K562 (cell line): Measurements from ENCODE around the gene WARS2. TPM values are rescaled to one million over a fixed set of nuclear protein-coding genes. Genes with fewer than 3 reads are reported as not detected.

Source experiments
- ATAC-seq: fragments of 200-7000 bp; cut with Tn5 transposase; 3 replicates; pipeline ENCODE4 v1.9.1; 2020; ENCODE audit warnings: moderate library complexity
- BruUV-seq: library from RNA; stranded (reverse); fragments of 400-500 nt; replicated peaks from 2 replicates; lab custom pipeline; 2021; lab: Mats Ljungman, UMichigan
- CTCF ChIA-PET: fragments of 300-600 bp; formaldehyde crosslinking; extraction: SDS; loops from one replicate; lab custom pipeline; 2021; ENCODE audit warnings: low intra/inter-chr PET ratio; lab: Yijun Ruan, JAX
- POLR2A ChIA-PET: fragments of 300-600, 350-650 bp; sonication (Branson Sonifier 250); formaldehyde crosslinking; extraction: SDS; loops from one replicate; lab custom pipeline; 2021; ENCODE audit warnings: antibody characterized with exemption, inconsistent platforms; lab: Yijun Ruan, JAX
- DNase-seq, 4 experiments: peaks; one replicate each; pipeline versions ENCODE4 v3.0.0 to v3.0.0-alpha.2; 2011 to 2018; ENCODE audit warnings: low spot score in 3 of 4, mixed read lengths in 3 of 4; ENCODE audit errors: extremely low read depth in 1 of 4
- FAIRE-seq: peaks from 2 replicates; lab custom pipeline; 2011; peaks lifted over from hg19 to GRCh38; lab: Jason Lieb, UNC
- H2AFZ ChIP-seq: 2 replicates; pipeline ENCODE4 v1.6.0; 2011; ENCODE audit warnings: low read depth, low read length, control low read depth, inconsistent platforms
- H3K27ac ChIP-seq: fragments of 200-600 bp; 3 replicates; pipeline ENCODE4 v1.8.0; 2011; ENCODE audit warnings: low read depth, mild to moderate bottlenecking, control low read depth, inconsistent platforms, low read length, moderate library complexity, mixed read lengths; ENCODE audit errors: extremely low read depth
- H3K27me3 ChIP-seq, 2 experiments: fragments of 300-600 bp in 1 of 2; 2 replicates in 1 of 2; 3 replicates in 1 of 2; pipeline versions ENCODE4 v1.6.0 to v1.8.0; 2011; ENCODE audit warnings: inconsistent platforms in 2 of 2, low read length in 2 of 2, mild to moderate bottlenecking in 1 of 2, mixed read lengths in 1 of 2, moderate library complexity in 1 of 2; ENCODE audit not compliant: control insufficient read depth in 2 of 2, insufficient read depth in 2 of 2
- H3K36me3 ChIP-seq: fragments of 300-600 bp; 3 replicates; pipeline ENCODE4 v1.8.0; 2011; ENCODE audit warnings: mild to moderate bottlenecking, low read length, inconsistent platforms; ENCODE audit not compliant: control insufficient read depth, insufficient read depth
- H3K4me1 ChIP-seq, 2 experiments: fragments of 200-600 bp in 1 of 2; replicated peaks in 1 of 2; 2 replicates in 1 of 2; 3 replicates in 1 of 2; pipeline versions ENCODE4 v1.5.1 to v1.8.0; 2011; ENCODE audit warnings: inconsistent platforms in 2 of 2, low read length in 2 of 2, mild to moderate bottlenecking in 1 of 2, mixed read lengths in 1 of 2, moderate library complexity in 1 of 2; ENCODE audit not compliant: control insufficient read depth in 2 of 2, insufficient read depth in 2 of 2
- H3K4me2 ChIP-seq: 2 replicates; pipeline ENCODE4 v1.6.1; 2011; ENCODE audit warnings: low read length, control low read depth, inconsistent platforms, mixed read lengths; ENCODE audit not compliant: insufficient read depth
- H3K4me3 ChIP-seq: fragments of 200-600 bp; sonication (generic), shearing (Covaris generic); 2 replicates; pipeline ENCODE4 v1.5.1; 2016; ENCODE audit warnings: control low read depth, inconsistent platforms
- H3K79me2 ChIP-seq: fragments of 200-600 bp; 3 replicates; pipeline ENCODE4 v1.8.0; 2011; ENCODE audit warnings: low read length, inconsistent platforms; ENCODE audit not compliant: control insufficient read depth, insufficient read depth
- H3K9ac ChIP-seq, 2 experiments: 2 replicates each; pipeline versions ENCODE4 v1.6.0 to v1.6.1; 2011; ENCODE audit warnings: low read depth in 2 of 2, low read length in 2 of 2, control low read depth in 1 of 2, inconsistent platforms in 1 of 2, mild to moderate bottlenecking in 1 of 2, mixed read lengths in 1 of 2; ENCODE audit not compliant: insufficient read depth in 1 of 2
- H3K9me1 ChIP-seq: one replicate; pipeline ENCODE4 v1.6.0; 2011; ENCODE audit warnings: inconsistent platforms, mild to moderate bottlenecking, low read length, moderate library complexity; ENCODE audit not compliant: control insufficient read depth, insufficient read depth
- H3K9me3 ChIP-seq: replicated peaks from 2 replicates; pipeline ENCODE4 v1.5.1; 2011; ENCODE audit warnings: low read depth, low read length, inconsistent platforms; ENCODE audit not compliant: control insufficient read depth, insufficient read depth
- H4K20me1 ChIP-seq: replicated peaks from 2 replicates; pipeline ENCODE4 v1.6.1; 2011; ENCODE audit warnings: low read length, inconsistent platforms, mixed read lengths; ENCODE audit not compliant: control insufficient read depth, insufficient read depth
- CHD2 ChIP-seq: IDR thresholded peaks from 2 replicates; pipeline ENCODE4 v1.6.1; 2011; ENCODE audit warnings: low read depth, low read length
- HDAC3 ChIP-seq: fragments of 450-650 bp; IDR thresholded peaks from 2 replicates; pipeline ENCODE4 v1.6.1; 2018; ENCODE audit warnings: borderline replicate concordance, mild to moderate bottlenecking, moderate library complexity; ENCODE audit not compliant: partially characterized antibody
- HNRNPL ChIP-seq: fragments of 200-400 bp; formaldehyde crosslinking; IDR thresholded peaks from 2 replicates; pipeline ENCODE4 v1.6.1; 2017; ENCODE audit warnings: low read depth, mild to moderate bottlenecking, low read length
- MITF ChIP-seq: IDR thresholded peaks from 2 replicates; pipeline ENCODE4 v1.6.1; 2014; ENCODE audit warnings: antibody characterized with exemption
- RUNX1 ChIP-seq: sonication (generic); IDR thresholded peaks from 2 replicates; pipeline ENCODE4 v1.6.1; 2016; ENCODE audit warnings: antibody characterized with exemption, low read depth
- THRAP3 ChIP-seq: fragments of 450-650 bp; IDR thresholded peaks from 2 replicates; pipeline ENCODE4 v1.6.1; 2016; ENCODE audit warnings: mild to moderate bottlenecking, inconsistent platforms, borderline replicate concordance
- ZNF232 ChIP-seq: sonication (generic); formaldehyde crosslinking; IDR thresholded peaks from 2 replicates; pipeline ENCODE4 v1.8.0; 2022; ENCODE audit warnings: mild to moderate bottlenecking, missing genetic modification reagents
- WGBS: fragments of 100-300 bp; shearing (Covaris generic); methylation state at CpG from one replicate; pipeline ENCODE4 v1.1.6; 2016; ENCODE audit warnings: low coverage, mixed read lengths; ENCODE audit not compliant: insufficient coverage; ENCODE audit errors: missing lambda C conversion rate; 5-methylcytosine and 5-hydroxymethylcytosine counted together
- in situ Hi-C: fragments of 300-500 bp; cut with MboI; formaldehyde crosslinking; loops from 4 replicates; pipeline ENCODE4 v1.15.0; 2018; ENCODE audit warnings: inconsistent platforms, mixed read lengths
- intact Hi-C: fragments of 100-400 bp; cut with micrococcal nuclease; formaldehyde crosslinking; loops from 2 replicates; pipeline ENCODE4 v1.14.2; 2022
- polyA plus RNA-seq, 8 experiments: library from polyadenylated mRNA; depleted of rRNA in 4 of 8; stranded (reverse) in 5 of 8; unstranded in 3 of 8; fragments of >200 nt; fragmentation: Nextera tagmentation in 2 of 8; fragmentation: Illumina TruSeq in 1 of 8; extraction: Ambion mirVana in 2 of 8; extraction: Trizol in 1 of 8; gene quantifications; 2 replicates each; pipeline versions ENCODE4 v1.2.1 to v1.2.3, GENCODE V29; 2011 to 2014; ENCODE audit warnings: inconsistent platforms in 1 of 8, missing spikeins in 1 of 8
- total RNA-seq, 7 experiments: library from RNA; depleted of rRNA in 6 of 7; stranded (reverse); fragments of >200 nt in 6 of 7; fragmentation: Illumina TruSeq in 2 of 7; extraction: Trizol in 2 of 7; gene quantifications; 2 replicates each; pipeline versions ENCODE4 v1.2.1 to v1.2.3, GENCODE V29; 2011 to 2021; ENCODE audit warnings: low replicate concordance in 1 of 7
- TF ChIP-seq, protein P1 (sequence below): fragments of 200-600 bp; sonication (generic); IDR thresholded peaks from one replicate; pipeline ENCODE4 v1.6.1; 2012; ENCODE audit warnings: mild to moderate bottlenecking, low read depth, low read length, inconsistent platforms
- TF ChIP-seq, protein P2 (sequence below): sonication (generic); formaldehyde crosslinking; IDR thresholded peaks from 2 replicates; pipeline ENCODE4 v1.8.0; 2022; ENCODE audit warnings: mild to moderate bottlenecking, missing genetic modification reagents

The WARS2 gene
- total and polyA plus RNA-seq, 9 of the 15 experiments (the other 6 are each of a cell fraction or from before 2014, with no cell fraction given): 5.7 to 18.0 (median 16.9) TPM

GRCh38 chr1:119115736-119116135, 24.7 kb downstream of the WARS2 start:
- ChIA-PET POLR2A (interaction anchor here (0.8 kb wide), 1 partner anchor 12 kb away, joined by 3 read pairs; no protein-coding TSS in a partner anchor), CTCF (no interaction called here)
- no peak for FAIRE-seq
- Histone ChIP-seq H3K27me3 (no peaks in the 10 kb centered on the region), H3K9me3 (no peaks in the 10 kb centered on the region), H3K4me1 (no peaks in the 10 kb centered on the region), H4K20me1 (no peaks in the 10 kb centered on the region), H2AFZ (no peak overlapping the region), H3K27ac (no peak overlapping the region), H3K9ac (no peak overlapping the region), H3K79me2 (no peaks in the 10 kb centered on the region), H3K4me2 (no peak overlapping the region), H3K4me3 (no peak overlapping the region), H3K36me3 (no peaks in the 10 kb centered on the region), H3K9me1 (no peaks in the 10 kb centered on the region)
- in situ Hi-C loops: no loop called here
- no peak for ATAC-seq
- intact Hi-C loops: no loop called here
- no peak for DNase-seq
- WGBS: 67% methylated on average over 3 of the region's 3 CpGs
- BruUV-seq: no TSS peak
- TF ChIP-seq, protein P1, sequence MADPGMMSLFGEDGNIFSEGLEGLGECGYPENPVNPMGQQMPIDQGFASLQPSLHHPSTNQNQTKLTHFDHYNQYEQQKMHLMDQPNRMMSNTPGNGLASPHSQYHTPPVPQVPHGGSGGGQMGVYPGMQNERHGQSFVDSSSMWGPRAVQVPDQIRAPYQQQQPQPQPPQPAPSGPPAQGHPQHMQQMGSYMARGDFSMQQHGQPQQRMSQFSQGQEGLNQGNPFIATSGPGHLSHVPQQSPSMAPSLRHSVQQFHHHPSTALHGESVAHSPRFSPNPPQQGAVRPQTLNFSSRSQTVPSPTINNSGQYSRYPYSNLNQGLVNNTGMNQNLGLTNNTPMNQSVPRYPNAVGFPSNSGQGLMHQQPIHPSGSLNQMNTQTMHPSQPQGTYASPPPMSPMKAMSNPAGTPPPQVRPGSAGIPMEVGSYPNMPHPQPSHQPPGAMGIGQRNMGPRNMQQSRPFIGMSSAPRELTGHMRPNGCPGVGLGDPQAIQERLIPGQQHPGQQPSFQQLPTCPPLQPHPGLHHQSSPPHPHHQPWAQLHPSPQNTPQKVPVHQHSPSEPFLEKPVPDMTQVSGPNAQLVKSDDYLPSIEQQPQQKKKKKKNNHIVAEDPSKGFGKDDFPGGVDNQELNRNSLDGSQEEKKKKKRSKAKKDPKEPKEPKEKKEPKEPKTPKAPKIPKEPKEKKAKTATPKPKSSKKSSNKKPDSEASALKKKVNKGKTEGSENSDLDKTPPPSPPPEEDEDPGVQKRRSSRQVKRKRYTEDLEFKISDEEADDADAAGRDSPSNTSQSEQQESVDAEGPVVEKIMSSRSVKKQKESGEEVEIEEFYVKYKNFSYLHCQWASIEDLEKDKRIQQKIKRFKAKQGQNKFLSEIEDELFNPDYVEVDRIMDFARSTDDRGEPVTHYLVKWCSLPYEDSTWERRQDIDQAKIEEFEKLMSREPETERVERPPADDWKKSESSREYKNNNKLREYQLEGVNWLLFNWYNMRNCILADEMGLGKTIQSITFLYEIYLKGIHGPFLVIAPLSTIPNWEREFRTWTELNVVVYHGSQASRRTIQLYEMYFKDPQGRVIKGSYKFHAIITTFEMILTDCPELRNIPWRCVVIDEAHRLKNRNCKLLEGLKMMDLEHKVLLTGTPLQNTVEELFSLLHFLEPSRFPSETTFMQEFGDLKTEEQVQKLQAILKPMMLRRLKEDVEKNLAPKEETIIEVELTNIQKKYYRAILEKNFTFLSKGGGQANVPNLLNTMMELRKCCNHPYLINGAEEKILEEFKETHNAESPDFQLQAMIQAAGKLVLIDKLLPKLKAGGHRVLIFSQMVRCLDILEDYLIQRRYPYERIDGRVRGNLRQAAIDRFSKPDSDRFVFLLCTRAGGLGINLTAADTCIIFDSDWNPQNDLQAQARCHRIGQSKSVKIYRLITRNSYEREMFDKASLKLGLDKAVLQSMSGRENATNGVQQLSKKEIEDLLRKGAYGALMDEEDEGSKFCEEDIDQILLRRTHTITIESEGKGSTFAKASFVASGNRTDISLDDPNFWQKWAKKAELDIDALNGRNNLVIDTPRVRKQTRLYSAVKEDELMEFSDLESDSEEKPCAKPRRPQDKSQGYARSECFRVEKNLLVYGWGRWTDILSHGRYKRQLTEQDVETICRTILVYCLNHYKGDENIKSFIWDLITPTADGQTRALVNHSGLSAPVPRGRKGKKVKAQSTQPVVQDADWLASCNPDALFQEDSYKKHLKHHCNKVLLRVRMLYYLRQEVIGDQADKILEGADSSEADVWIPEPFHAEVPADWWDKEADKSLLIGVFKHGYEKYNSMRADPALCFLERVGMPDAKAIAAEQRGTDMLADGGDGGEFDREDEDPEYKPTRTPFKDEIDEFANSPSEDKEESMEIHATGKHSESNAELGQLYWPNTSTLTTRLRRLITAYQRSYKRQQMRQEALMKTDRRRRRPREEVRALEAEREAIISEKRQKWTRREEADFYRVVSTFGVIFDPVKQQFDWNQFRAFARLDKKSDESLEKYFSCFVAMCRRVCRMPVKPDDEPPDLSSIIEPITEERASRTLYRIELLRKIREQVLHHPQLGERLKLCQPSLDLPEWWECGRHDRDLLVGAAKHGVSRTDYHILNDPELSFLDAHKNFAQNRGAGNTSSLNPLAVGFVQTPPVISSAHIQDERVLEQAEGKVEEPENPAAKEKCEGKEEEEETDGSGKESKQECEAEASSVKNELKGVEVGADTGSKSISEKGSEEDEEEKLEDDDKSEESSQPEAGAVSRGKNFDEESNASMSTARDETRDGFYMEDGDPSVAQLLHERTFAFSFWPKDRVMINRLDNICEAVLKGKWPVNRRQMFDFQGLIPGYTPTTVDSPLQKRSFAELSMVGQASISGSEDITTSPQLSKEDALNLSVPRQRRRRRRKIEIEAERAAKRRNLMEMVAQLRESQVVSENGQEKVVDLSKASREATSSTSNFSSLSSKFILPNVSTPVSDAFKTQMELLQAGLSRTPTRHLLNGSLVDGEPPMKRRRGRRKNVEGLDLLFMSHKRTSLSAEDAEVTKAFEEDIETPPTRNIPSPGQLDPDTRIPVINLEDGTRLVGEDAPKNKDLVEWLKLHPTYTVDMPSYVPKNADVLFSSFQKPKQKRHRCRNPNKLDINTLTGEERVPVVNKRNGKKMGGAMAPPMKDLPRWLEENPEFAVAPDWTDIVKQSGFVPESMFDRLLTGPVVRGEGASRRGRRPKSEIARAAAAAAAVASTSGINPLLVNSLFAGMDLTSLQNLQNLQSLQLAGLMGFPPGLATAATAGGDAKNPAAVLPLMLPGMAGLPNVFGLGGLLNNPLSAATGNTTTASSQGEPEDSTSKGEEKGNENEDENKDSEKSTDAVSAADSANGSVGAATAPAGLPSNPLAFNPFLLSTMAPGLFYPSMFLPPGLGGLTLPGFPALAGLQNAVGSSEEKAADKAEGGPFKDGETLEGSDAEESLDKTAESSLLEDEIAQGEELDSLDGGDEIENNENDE: no peak
- TF ChIP-seq HDAC3 (no peak), RUNX1 (no peak), HNRNPL (no peak), ZNF232 (CRISPR knock-in tag) (no peak), CHD2 (no peak), MITF (no peak), THRAP3 (no peak)
- TF ChIP-seq, protein P2, sequence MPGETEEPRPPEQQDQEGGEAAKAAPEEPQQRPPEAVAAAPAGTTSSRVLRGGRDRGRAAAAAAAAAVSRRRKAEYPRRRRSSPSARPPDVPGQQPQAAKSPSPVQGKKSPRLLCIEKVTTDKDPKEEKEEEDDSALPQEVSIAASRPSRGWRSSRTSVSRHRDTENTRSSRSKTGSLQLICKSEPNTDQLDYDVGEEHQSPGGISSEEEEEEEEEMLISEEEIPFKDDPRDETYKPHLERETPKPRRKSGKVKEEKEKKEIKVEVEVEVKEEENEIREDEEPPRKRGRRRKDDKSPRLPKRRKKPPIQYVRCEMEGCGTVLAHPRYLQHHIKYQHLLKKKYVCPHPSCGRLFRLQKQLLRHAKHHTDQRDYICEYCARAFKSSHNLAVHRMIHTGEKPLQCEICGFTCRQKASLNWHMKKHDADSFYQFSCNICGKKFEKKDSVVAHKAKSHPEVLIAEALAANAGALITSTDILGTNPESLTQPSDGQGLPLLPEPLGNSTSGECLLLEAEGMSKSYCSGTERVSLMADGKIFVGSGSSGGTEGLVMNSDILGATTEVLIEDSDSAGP (CRISPR knock-in tag): no peak
